Measurements from ENCODE around the gene TCF4.

GRCh38 chr18:55634545-55634944 lies 46.6 kb upstream of the TCF4 start:
- TF ChIP-seq CTCF (IDR thresholded peaks at IDR 0.05; ENCODE audit: insufficient read depth, low read depth, low read length) (no peak), EZH2 (IDR thresholded peaks at IDR 0.05; ENCODE audit: insufficient read depth, low read length) (no peak)
